Heart left ventricle (tissue), 16 donors: Measurements from ENCODE around the gene PCDHB1. TPM values are rescaled to one million over a fixed set of nuclear protein-coding genes. Genes with fewer than 3 reads are reported as not detected.
A peak's percentile ranks its signal among the peaks of the same experiment; 100 is the strongest.

Experiments
- ATAC-seq, 4 donors: fragments of 200-7000 bp; cut with Tn5 transposase; one replicate each; pipeline ENCODE4 v1.9.1; 2020 to 2022; ENCODE audit warnings: moderate library complexity in 4 of 4, mild to moderate bottlenecking in 3 of 4, moderate number of reproducible peaks in 1 of 4
- DNase-seq, 5 donors: peaks; one replicate each; pipeline ENCODE4 v3.0.0-alpha.2; 2020
- H3K27ac ChIP-seq, 12 donors: fragments of 200-600 bp; sonication (generic) in 4 of 12; one replicate each; pipeline versions ENCODE4 v1.5.0 to v1.8.0; 2016 to 2022; ENCODE audit warnings: mild to moderate bottlenecking in 2 of 12
- H3K27me3 ChIP-seq, 9 donors: fragments of 200-600 bp; sonication (generic) in 2 of 9; one replicate each; pipeline versions ENCODE4 v1.5.1 to v1.8.0; 2016 to 2022; ENCODE audit warnings: mild to moderate bottlenecking in 3 of 9
- H3K36me3 ChIP-seq, 9 donors: fragments of 200-600 bp; sonication (generic) in 2 of 9; one replicate each; pipeline versions ENCODE4 v1.5.0 to v1.8.0; 2018 to 2022; ENCODE audit warnings: mild to moderate bottlenecking in 2 of 9
- H3K4me1 ChIP-seq, 12 donors: fragments of 200-600 bp; sonication (generic) in 4 of 12; one replicate each; pipeline versions ENCODE4 v1.5.0 to v1.8.0; 2016 to 2022; ENCODE audit warnings: mild to moderate bottlenecking in 3 of 12
- H3K4me3 ChIP-seq, 12 donors: fragments of 200-600 bp; sonication (generic) in 4 of 12; one replicate each; pipeline versions ENCODE4 v1.5.0 to v1.8.0; 2017 to 2022; ENCODE audit warnings: mild to moderate bottlenecking in 9 of 12, moderate library complexity in 4 of 12
- H3K9me3 ChIP-seq, 12 donors: fragments of 200-600 bp; sonication (generic) in 4 of 12; one replicate each; pipeline versions ENCODE4 v1.5.0 to v1.8.0; 2016 to 2022; ENCODE audit warnings: mild to moderate bottlenecking in 1 of 12
- POLR2A ChIP-seq, 2 donors: fragments of 450-650 bp; IDR thresholded peaks; one replicate each; pipeline ENCODE4 v1.6.1; 2017; ENCODE audit warnings: antibody characterized with exemption in 2 of 2, mild to moderate bottlenecking in 2 of 2, moderate library complexity in 2 of 2
- WGBS, 4 donors: extraction: QIAGEN DNeasy Blood & Tissue Kit in 2 of 4; methylation state at CpG; one replicate each; pipeline versions ENCODE4 v1.1.5 to v1.1.7; 2013 to 2018; 5-methylcytosine and 5-hydroxymethylcytosine counted together
- intact Hi-C, 10 donors: fragments of 100-400 bp; cut with DNase I; formaldehyde crosslinking; loops; one replicate each; pipeline versions ENCODE4 v1.11.1 to v1.14.2; 2022
- polyA plus RNA-seq, 2 donors: library from polyadenylated mRNA; stranded (reverse); fragments of 200-250 nt; gene quantifications; one replicate each; pipeline ENCODE4 v1.2.3, GENCODE V29; 2013
- total RNA-seq, 9 donors: library from RNA; depleted of rRNA in 2 of 9; stranded (reverse); fragments of >200 nt in 2 of 9; fragmentation: NEBNext Ultra II Directional in 3 of 9; extraction: Animal tissue kit (Norgen Biotek cat#: 25700) in 3 of 9; gene quantifications; one replicate each; pipeline versions ENCODE4 v1.1.0 to v1.2.4, GENCODE V29; 2016 to 2023
- TF ChIP-seq, protein P1 (sequence below), 12 donors: fragments of 200-600 bp; sonication (generic) in 4 of 12; IDR thresholded peaks; one replicate each; pipeline versions ENCODE4 v1.5.0 to v1.8.0; 2018 to 2022; ENCODE audit warnings: antibody characterized with exemption in 12 of 12, mild to moderate bottlenecking in 5 of 12
- donor health status: ischemic (EF 13 %, LVEDD 7.1; RV severe dilation, severe dysfunction).
- donor health status: healthy with polysubstance abuse.
- donor health status: DM: no; HTN: yes; CAD: no.
- donor health status: DM: no; HTN: no; CAD: no.
- donor health status: ischemic (EF 25% LVEDD 6.9; RV normal size, moderate dysfunction).
- donor health status: ischemic (EF 25% LVEDD 5.7; RV mildly dilated, moderate dysfunction).
- donor health status: healthy.
- donor health status: DM: yes; HTN: yes; CAD: no.
- donor health status: ischemic (EF 35%, LVEDD 5.7; RV mildly dilated, moderate dysfunction).
- donor health status: nonischemic (EF 11% LVEDD 7.7; RV severe dilation, severe dysfunction).
- donor health status: DM: yes; HTN: yes; CAD: no.
- donor health status: PGD.
- donor health status: ischemic (EF 29% LVEDD 5.4; RV normal size, mild dysfunction).
- donor health status: nonischemic (EF 23%, LVEDD 6.1; RV moderate dilation, normal function).

The PCDHB1 gene
- total and polyA plus RNA-seq, 11 donors = 0.04 to 0.05 TPM; not detected in 9

DNA sequence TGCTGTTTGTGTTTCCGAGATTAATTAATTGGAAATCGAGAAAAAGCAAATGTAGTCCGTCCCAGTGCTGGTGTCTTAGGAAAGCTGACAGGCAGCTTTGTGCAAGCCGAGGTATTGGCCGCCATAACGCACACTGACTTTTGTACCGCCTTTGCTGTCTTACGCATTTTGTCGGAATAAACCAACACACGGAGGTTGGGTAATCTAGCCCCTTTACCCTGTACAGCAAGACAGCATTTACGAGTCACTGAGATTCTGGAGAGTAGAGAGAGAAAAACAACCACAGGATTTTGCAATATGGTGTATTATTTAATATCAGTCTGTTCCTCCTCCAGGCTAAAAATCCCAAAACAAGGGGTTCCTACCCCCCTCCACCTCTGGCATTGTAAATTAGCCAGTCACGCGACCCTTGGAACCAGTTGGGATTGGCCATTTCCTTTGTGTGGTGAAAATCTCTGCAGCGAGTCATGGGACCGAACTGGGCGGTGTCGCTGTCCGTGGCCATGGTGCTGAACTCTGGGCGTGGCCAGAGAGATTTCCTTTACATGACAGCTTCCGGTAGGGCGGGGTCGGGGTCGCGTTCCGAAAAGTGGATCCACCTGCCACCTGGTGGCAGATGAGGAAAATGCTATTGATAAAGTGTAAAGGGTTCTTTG is 10.3 kb upstream of the PCDHB1 start:
- Histone ChIP-seq H3K27ac (peak overlapping the region in 4 of 12 donors; percentile 4 to 57 (median 25)), H3K9me3 (no peaks in the 10 kb centered on the region), H3K27me3 (peaks cover 0 to 18% (median 0%) of the 10 kb centered on the region in 9 donors), H3K36me3 (no peaks in the 10 kb centered on the region), H3K4me1 (peaks cover 0 to 14% (median 0%) of the 10 kb centered on the region in 12 donors), H3K4me3 (peak overlapping the region in 11 of 12 donors; percentile 12 to 60 (median 41))
- intact Hi-C loops = loop anchor here (2.0 to 10.0 kb wide), 11 partner anchors 114 to 666 kb away; partner anchors contain the start of genes PCDHA4 (in 3 of the 10), PCDHAC1 (in 3 of the 10), PCDHA11 (in 2 of the 10) and PCDHA3 (in 2 of the 10)
- 3 to 6% (median 4%) methylated on average over 24 to 25 of the region's 25 CpGs for WGBS, 4 donors
- ATAC-seq (peak; percentile 93 to 99 (median 98)), DNase-seq (peak; percentile 86 to 95 (median 91))
- TF ChIP-seq, protein P1, sequence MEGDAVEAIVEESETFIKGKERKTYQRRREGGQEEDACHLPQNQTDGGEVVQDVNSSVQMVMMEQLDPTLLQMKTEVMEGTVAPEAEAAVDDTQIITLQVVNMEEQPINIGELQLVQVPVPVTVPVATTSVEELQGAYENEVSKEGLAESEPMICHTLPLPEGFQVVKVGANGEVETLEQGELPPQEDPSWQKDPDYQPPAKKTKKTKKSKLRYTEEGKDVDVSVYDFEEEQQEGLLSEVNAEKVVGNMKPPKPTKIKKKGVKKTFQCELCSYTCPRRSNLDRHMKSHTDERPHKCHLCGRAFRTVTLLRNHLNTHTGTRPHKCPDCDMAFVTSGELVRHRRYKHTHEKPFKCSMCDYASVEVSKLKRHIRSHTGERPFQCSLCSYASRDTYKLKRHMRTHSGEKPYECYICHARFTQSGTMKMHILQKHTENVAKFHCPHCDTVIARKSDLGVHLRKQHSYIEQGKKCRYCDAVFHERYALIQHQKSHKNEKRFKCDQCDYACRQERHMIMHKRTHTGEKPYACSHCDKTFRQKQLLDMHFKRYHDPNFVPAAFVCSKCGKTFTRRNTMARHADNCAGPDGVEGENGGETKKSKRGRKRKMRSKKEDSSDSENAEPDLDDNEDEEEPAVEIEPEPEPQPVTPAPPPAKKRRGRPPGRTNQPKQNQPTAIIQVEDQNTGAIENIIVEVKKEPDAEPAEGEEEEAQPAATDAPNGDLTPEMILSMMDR (IDR thresholded peaks at IDR 0.05) = peak; percentile 47 to 83 (median 67)
- no peak for TF ChIP-seq POLR2A (IDR thresholded peaks at IDR 0.05)

DNA sequence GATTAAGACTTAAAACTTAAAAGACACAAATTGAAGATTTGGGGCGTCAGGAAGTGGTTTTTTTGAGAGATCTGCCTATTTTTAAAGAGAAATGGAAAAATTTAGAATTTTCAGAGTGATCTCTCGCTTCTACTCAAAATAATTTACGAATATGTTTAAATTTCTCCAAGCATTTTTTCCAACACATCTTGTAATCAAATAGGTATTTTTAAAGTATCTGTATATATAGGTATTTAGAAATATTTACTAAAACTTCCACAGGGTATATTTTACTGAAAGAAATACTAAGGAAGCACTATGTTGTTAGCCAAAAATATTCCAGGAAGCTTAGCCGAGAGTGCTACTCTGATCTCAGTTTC is 9.8 kb upstream of the PCDHB1 start:
- Histone ChIP-seq H3K36me3 (no peaks in the 10 kb centered on the region), H3K27ac (no peak overlapping the region), H3K27me3 (peaks cover 0 to 21% (median 0%) of the 10 kb centered on the region in 9 donors), H3K9me3 (no peaks in the 10 kb centered on the region), H3K4me1 (peaks cover 0 to 14% (median 0%) of the 10 kb centered on the region in 12 donors), H3K4me3 (no peak overlapping the region)
- intact Hi-C loops = loop anchor here (2.0 to 10.0 kb wide), 11 partner anchors 114 to 667 kb away; partner anchors contain the start of genes PCDHA4 (in 3 of the 10), PCDHAC1 (in 3 of the 10), PCDHA11 (in 2 of the 10) and PCDHA3 (in 2 of the 10)
- no peak for ATAC-seq
- WGBS, 4 donors = 17 to 19% (median 18%) methylated on average over 4 of the region's 4 CpGs
- TF ChIP-seq, protein P1 (IDR thresholded peaks at IDR 0.05) = no peak
- no peak for TF ChIP-seq POLR2A (IDR thresholded peaks at IDR 0.05)
- no peak for DNase-seq

DNA sequence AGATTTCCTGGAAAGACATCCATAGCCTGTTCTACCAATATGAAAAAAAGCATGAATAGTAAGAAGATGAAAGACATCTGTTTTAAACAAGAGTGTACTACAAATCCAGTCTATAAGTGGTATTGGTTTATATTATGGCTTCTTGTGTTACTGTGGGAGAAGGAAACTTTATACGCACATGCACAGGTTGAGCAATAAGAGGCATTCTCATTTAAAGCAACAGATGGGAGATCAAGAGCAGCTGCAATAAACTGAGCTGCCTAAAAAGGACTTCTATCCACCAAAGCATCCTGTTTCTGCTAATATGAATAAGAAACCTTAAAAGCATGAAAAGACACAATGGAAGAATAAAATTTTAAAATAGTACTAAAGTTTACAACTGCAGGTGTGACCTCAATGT is 8.6 kb upstream of the PCDHB1 start:
- H3K4me3 ChIP-seq = no peak overlapping the region
- no peak overlapping the region for H3K27ac ChIP-seq
- no peaks in the 10 kb centered on the region for H3K36me3 ChIP-seq
- intact Hi-C loops = loop anchor here in 9 of 10 donors (2.0 to 10.0 kb wide), 11 partner anchors 115 to 668 kb away; partner anchors contain the start of genes PCDHA4 (in 3 of the 9), PCDHAC1 (in 3 of the 9), PCDHA11 (in 2 of the 9) and PCDHA3 (in 2 of the 9)
- DNase-seq (no peak), ATAC-seq (no peak)
- WGBS, 4 donors = 56 to 70% (median 68%) methylated on average over 1 of the region's 1 CpG
- H3K27me3 ChIP-seq = peaks cover 0 to 33% (median 5%) of the 10 kb centered on the region in 9 donors
- no peaks in the 10 kb centered on the region for H3K9me3 ChIP-seq
- peaks cover 0 to 14% (median 0%) of the 10 kb centered on the region in 12 donors for H3K4me1 ChIP-seq
- TF ChIP-seq, protein P1 (IDR thresholded peaks at IDR 0.05) = no peak
- TF ChIP-seq POLR2A (IDR thresholded peaks at IDR 0.05) = no peak

DNA sequence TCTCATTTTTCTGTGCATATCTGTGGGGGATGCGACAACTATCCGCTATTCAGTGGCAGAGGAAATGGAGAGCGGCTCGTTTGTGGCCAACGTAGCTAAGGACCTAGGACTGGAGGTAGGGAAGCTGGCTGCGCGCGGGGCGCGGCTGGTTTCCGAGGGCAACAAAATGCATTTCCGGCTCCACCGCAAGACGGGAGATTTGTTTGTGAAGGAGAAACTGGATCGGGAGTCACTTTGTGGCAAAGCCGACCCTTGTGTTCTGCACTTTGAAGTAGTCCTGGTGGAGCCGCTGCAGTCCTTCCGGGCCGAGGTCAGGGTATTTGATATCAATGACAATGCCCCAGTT is 320 bp downstream of the PCDHB1 start:
- intact Hi-C loops = loop anchor here in 1 of 10 donors (10.0 kb wide), 1 partner anchor 217 kb away; the partner anchor contains the start of gene PCDHA7
- no peak for ATAC-seq
- Histone ChIP-seq H3K4me1 (peaks cover 0 to 14% (median 0%) of the 10 kb centered on the region in 12 donors), H3K36me3 (no peaks in the 10 kb centered on the region), H3K27me3 (peaks cover 0 to 91% (median 16%) of the 10 kb centered on the region in 9 donors), H3K27ac (no peak overlapping the region), H3K4me3 (peak overlapping the region in 11 of 12 donors; percentile 24 to 62 (median 50)), H3K9me3 (no peaks in the 10 kb centered on the region)
- DNase-seq = no peak
- TF ChIP-seq POLR2A (IDR thresholded peaks at IDR 0.05) = no peak
- TF ChIP-seq, protein P1 (IDR thresholded peaks at IDR 0.05) = no peak
- WGBS, 4 donors = 7 to 15% (median 8%) methylated on average over 15 to 19 of the region's 19 CpGs
